Measurements from ENCODE around the gene ADAM12.

GRCh38 chr10:126423732-126424491 lies 35.6 kb upstream of the ADAM12 start:
- TF ChIP-seq YY1 (IDR thresholded peaks at IDR 0.05; ENCODE audit: insufficient read depth, insufficient read length) (no peak), SUZ12 (IDR thresholded peaks at IDR 0.05; ENCODE audit: extremely low read depth, insufficient read depth, insufficient read length) (no peak)

All from NT2/D1 (cell line).